Liver (tissue), 9 donors: ENCODE results near the gene SYTL3. TPM values are rescaled to one million over a fixed set of nuclear protein-coding genes. Genes with fewer than 3 reads are reported as not detected.

Experiments used
- DNase-seq: peaks from one replicate; pipeline ENCODE4 v3.0.0-alpha.2; 2017; ENCODE audit warnings: low spot score
- H3K27ac ChIP-seq, 2 donors: one replicate each; pipeline ENCODE4 v1.7.0; 2013; ENCODE audit warnings: inconsistent platforms in 2 of 2, low read length in 2 of 2, control low read depth in 1 of 2, low read depth in 1 of 2, mild to moderate bottlenecking in 1 of 2
- H3K27me3 ChIP-seq, 4 donors: one replicate each; pipeline versions ENCODE4 v1.6.1 to v1.7.0; 2013; ENCODE audit warnings: low read length in 3 of 4, inconsistent platforms in 1 of 4, mild to moderate bottlenecking in 1 of 4, moderate library complexity in 1 of 4; ENCODE audit not compliant: control insufficient read depth in 4 of 4, insufficient read depth in 4 of 4
- H3K36me3 ChIP-seq, 4 donors: one replicate each; pipeline versions ENCODE4 v1.6.1 to v1.7.0; 2013; ENCODE audit warnings: low read length in 3 of 4, mild to moderate bottlenecking in 3 of 4, low read depth in 1 of 4, moderate library complexity in 1 of 4; ENCODE audit not compliant: control insufficient read depth in 4 of 4, insufficient read depth in 3 of 4
- H3K4me1 ChIP-seq, 4 donors: one replicate each; pipeline versions ENCODE4 v1.6.1 to v1.7.0; 2013; ENCODE audit warnings: low read length in 3 of 4, mild to moderate bottlenecking in 3 of 4, moderate library complexity in 1 of 4; ENCODE audit not compliant: control insufficient read depth in 4 of 4, insufficient read depth in 4 of 4
- H3K4me3 ChIP-seq, 3 donors: one replicate each; pipeline versions ENCODE4 v1.6.1 to v1.7.0; 2013; ENCODE audit warnings: low read length in 3 of 3, control low read depth in 1 of 3, low read depth in 1 of 3, mild to moderate bottlenecking in 1 of 3
- H3K9ac ChIP-seq, 2 donors: one replicate each; pipeline ENCODE4 v1.7.0; 2013; ENCODE audit warnings: low read length in 2 of 2, mild to moderate bottlenecking in 2 of 2, moderate library complexity in 2 of 2, control low read depth in 1 of 2, low read depth in 1 of 2
- H3K9me3 ChIP-seq, 4 donors: one replicate each; pipeline versions ENCODE4 v1.6.1 to v1.7.0; 2013; ENCODE audit warnings: low read length in 3 of 4; ENCODE audit not compliant: control insufficient read depth in 4 of 4
- ATF3 ChIP-seq: IDR thresholded peaks from 2 replicates; pipeline ENCODE4 v1.6.1; 2016; ENCODE audit warnings: antibody characterized with exemption
- EGR1 ChIP-seq, 2 donors: IDR thresholded peaks; 2 replicates each; pipeline ENCODE4 v1.6.1; 2016 to 2018; ENCODE audit warnings: antibody characterized with exemption in 2 of 2, low read depth in 2 of 2
- FOXA1 ChIP-seq: IDR thresholded peaks from 2 replicates; pipeline ENCODE4 v1.6.1; 2016; ENCODE audit warnings: antibody characterized with exemption
- FOXA2 ChIP-seq: IDR thresholded peaks from 2 replicates; pipeline ENCODE4 v1.6.1; 2016; ENCODE audit warnings: antibody characterized with exemption
- HNF4A ChIP-seq, 2 donors: conservative IDR thresholded peaks; 2 replicates each; pipeline ENCODE4 v1.6.1; 2016; ENCODE audit warnings: antibody characterized with exemption in 2 of 2, mild to moderate bottlenecking in 2 of 2
- HNF4G ChIP-seq: IDR thresholded peaks from 2 replicates; pipeline ENCODE4 v1.6.1; 2016; ENCODE audit warnings: antibody characterized with exemption
- JUND ChIP-seq, 2 donors: IDR thresholded peaks; 2 replicates each; pipeline ENCODE4 v1.6.1; 2016; ENCODE audit warnings: antibody characterized with exemption in 2 of 2
- NR2F2 ChIP-seq: IDR thresholded peaks from 2 replicates; pipeline ENCODE4 v1.6.1; 2016; ENCODE audit warnings: antibody characterized with exemption
- RAD21 ChIP-seq, 2 donors: IDR thresholded peaks; 2 replicates each; pipeline ENCODE4 v1.6.1; 2016; ENCODE audit warnings: antibody characterized with exemption in 2 of 2, mild to moderate bottlenecking in 2 of 2
- RXRA ChIP-seq, 2 donors: IDR thresholded peaks; 2 replicates each; pipeline ENCODE4 v1.6.1; 2017 to 2018; ENCODE audit warnings: antibody characterized with exemption in 2 of 2, mild to moderate bottlenecking in 1 of 2
- SP1 ChIP-seq: IDR thresholded peaks from 2 replicates; pipeline ENCODE4 v1.6.1; 2018; ENCODE audit warnings: antibody characterized with exemption, mild to moderate bottlenecking
- TAF1 ChIP-seq: conservative IDR thresholded peaks from 2 replicates; pipeline ENCODE4 v1.6.1; 2016; ENCODE audit warnings: antibody characterized with exemption, mild to moderate bottlenecking
- YY1 ChIP-seq: IDR thresholded peaks from 2 replicates; pipeline ENCODE4 v1.6.1; 2016; ENCODE audit warnings: antibody characterized with exemption, mild to moderate bottlenecking
- WGBS: extraction: QIAGEN DNeasy Blood & Tissue Kit; methylation state at CpG from one replicate; pipeline ENCODE4 v1.1.7; 2013; 5-methylcytosine and 5-hydroxymethylcytosine counted together
- polyA plus RNA-seq, 2 donors: library from polyadenylated mRNA; stranded (reverse) in 1 of 2; unstranded in 1 of 2; fragments of 200-250 nt in 1 of 2; fragments of >200 nt in 1 of 2; fragmentation: Nextera tagmentation in 1 of 2; extraction: Ambion mirVana in 1 of 2; gene quantifications; one replicate each; pipeline versions ENCODE4 v1.2.1 to v1.2.3, GENCODE V29; 2013 to 2015
- total RNA-seq, 2 donors: library from RNA; depleted of rRNA; stranded (reverse); fragments of >200 nt; gene quantifications; one replicate each; pipeline ENCODE4 v1.2.3, GENCODE V29; 2014
- TF ChIP-seq, protein P1 (sequence below): fragments of 150-350 bp; IDR thresholded peaks from 2 replicates; pipeline ENCODE4 v1.5.1; 2017; ENCODE audit warnings: improper control_type of control experiment, low read depth, low read length; ENCODE audit not compliant: missing input control
- TF ChIP-seq, protein P2 (sequence below): IDR thresholded peaks from 2 replicates; pipeline ENCODE4 v1.6.1; 2016; ENCODE audit warnings: antibody characterized with exemption
- TF ChIP-seq, protein P3 (sequence below): IDR thresholded peaks from 2 replicates; pipeline ENCODE4 v1.6.1; 2016; ENCODE audit warnings: antibody characterized with exemption, mild to moderate bottlenecking
- donor health status: healthy.
- donor health status: healthy.
- donor health status: healthy.
- donor health status: healthy.
- donor health status: healthy.

SYTL3 gene
- total and polyA plus RNA-seq, 4 donors: 0.28 to 1.7 (median 0.51) TPM

DNA sequence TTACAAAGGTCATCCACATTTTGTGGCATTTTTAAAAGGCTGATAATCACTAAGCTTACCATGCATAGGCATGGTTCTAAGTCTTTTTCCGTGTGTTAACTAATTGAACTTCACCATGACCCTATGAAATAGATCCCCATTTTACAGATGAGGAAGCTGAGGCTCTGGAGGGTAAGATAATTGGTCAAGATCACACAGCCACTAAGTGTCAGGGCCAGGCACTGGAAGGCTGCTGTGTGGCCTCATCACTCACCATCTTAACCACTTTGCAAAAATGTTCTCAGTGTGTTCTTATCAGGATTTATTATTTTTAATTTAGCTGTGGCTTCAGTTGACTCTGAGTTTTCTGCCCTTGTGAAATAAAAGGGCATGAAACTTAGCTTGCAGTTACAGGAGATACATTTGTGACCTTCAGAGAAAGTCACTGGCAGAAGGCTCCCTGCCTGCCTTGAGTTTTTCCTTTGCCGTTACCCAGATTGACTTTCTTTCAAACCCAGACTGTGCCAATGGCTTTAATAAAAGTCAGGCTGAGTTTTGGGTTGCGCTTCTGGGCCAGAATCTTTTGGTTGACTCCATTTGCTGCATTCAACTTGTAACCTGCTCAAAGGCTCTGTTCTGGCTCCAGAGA, 87.3 kb downstream of the SYTL3 start:
- Histone ChIP-seq H3K4me3 (no peak overlapping the region), H3K27me3 (no peaks in the 10 kb centered on the region), H3K36me3 (no peaks in the 10 kb centered on the region), H3K4me1 (peaks cover 0 to 8% (median 2%) of the 10 kb centered on the region in 4 donors), H3K27ac (no peak overlapping the region), H3K9me3 (peaks cover 0 to 5% (median 4%) of the 10 kb centered on the region in 4 donors), H3K9ac (no peak overlapping the region)
- TF ChIP-seq FOXA1: no peak
- TF ChIP-seq YY1: no peak
- no peak for TF ChIP-seq FOXA2
- TF ChIP-seq TAF1: no peak
- TF ChIP-seq HNF4A (conservative IDR thresholded peaks at IDR 0.05): no peak
- TF ChIP-seq JUND (IDR thresholded peaks at IDR 0.05): no peak
- TF ChIP-seq ATF3: no peak
- DNase-seq: no peak
- WGBS: 92% methylated on average over 3 of the region's 3 CpGs

GRCh38 chr6:158737710-158738615, 88.1 kb downstream of the SYTL3 start:
- Histone ChIP-seq H3K4me3 (no peak overlapping the region), H3K9me3 (peaks cover 0 to 5% (median 4%) of the 10 kb centered on the region in 4 donors), H3K27me3 (no peaks in the 10 kb centered on the region), H3K36me3 (no peaks in the 10 kb centered on the region), H3K4me1 (peaks cover 0 to 8% (median 2%) of the 10 kb centered on the region in 4 donors), H3K27ac (no peak overlapping the region), H3K9ac (no peak overlapping the region)
- 80% methylated on average over 12 of the region's 12 CpGs for WGBS
- TF ChIP-seq, protein P1, sequence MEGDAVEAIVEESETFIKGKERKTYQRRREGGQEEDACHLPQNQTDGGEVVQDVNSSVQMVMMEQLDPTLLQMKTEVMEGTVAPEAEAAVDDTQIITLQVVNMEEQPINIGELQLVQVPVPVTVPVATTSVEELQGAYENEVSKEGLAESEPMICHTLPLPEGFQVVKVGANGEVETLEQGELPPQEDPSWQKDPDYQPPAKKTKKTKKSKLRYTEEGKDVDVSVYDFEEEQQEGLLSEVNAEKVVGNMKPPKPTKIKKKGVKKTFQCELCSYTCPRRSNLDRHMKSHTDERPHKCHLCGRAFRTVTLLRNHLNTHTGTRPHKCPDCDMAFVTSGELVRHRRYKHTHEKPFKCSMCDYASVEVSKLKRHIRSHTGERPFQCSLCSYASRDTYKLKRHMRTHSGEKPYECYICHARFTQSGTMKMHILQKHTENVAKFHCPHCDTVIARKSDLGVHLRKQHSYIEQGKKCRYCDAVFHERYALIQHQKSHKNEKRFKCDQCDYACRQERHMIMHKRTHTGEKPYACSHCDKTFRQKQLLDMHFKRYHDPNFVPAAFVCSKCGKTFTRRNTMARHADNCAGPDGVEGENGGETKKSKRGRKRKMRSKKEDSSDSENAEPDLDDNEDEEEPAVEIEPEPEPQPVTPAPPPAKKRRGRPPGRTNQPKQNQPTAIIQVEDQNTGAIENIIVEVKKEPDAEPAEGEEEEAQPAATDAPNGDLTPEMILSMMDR: no peak
- no peak for TF ChIP-seq TAF1
- peak; percentile 16 for TF ChIP-seq SP1
- TF ChIP-seq RXRA (IDR thresholded peaks at IDR 0.05): peak; percentile 25 to 54
- no peak for TF ChIP-seq RAD21 (IDR thresholded peaks at IDR 0.05)
- no peak for TF ChIP-seq FOXA1
- no peak for TF ChIP-seq NR2F2
- peak; percentile 52 for TF ChIP-seq HNF4G
- no peak for TF ChIP-seq EGR1 (IDR thresholded peaks at IDR 0.05; ENCODE audit: low read depth in 2 of 2)
- peak; percentile 36 to 80 for TF ChIP-seq HNF4A (conservative IDR thresholded peaks at IDR 0.05)
- TF ChIP-seq, protein P2, sequence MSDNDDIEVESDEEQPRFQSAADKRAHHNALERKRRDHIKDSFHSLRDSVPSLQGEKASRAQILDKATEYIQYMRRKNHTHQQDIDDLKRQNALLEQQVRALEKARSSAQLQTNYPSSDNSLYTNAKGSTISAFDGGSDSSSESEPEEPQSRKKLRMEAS: no peak
- no peak for DNase-seq

DNA sequence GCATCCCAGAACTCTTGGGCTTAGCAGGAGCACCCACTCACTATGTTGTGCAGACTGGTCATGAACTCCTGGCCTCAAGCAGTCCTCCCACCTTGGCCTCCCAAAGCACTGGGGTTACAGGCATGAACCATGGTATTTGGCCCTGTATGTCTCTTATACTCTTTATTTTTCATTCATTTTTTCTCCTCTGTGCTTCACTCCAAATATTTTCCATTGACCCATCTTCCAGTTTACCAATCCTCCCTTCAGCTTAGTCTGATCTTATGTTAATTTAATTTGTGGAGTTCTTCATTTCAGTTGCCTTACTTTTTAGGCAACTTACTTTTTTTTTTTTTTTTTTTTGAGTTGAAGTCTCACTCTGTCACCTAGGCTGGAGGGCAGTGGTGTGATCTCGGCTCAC, 89.8 kb downstream of the SYTL3 start:
- Histone ChIP-seq H3K4me3 (no peak overlapping the region), H3K4me1 (peaks cover 0 to 8% (median 2%) of the 10 kb centered on the region in 4 donors), H3K27ac (no peak overlapping the region), H3K9me3 (peaks cover 0 to 4% (median 0%) of the 10 kb centered on the region in 4 donors), H3K27me3 (no peaks in the 10 kb centered on the region), H3K36me3 (no peaks in the 10 kb centered on the region), H3K9ac (no peak overlapping the region)
- DNase-seq: no peak
- WGBS: 98% methylated on average over 1 of the region's 1 CpG
- TF ChIP-seq, protein P3, sequence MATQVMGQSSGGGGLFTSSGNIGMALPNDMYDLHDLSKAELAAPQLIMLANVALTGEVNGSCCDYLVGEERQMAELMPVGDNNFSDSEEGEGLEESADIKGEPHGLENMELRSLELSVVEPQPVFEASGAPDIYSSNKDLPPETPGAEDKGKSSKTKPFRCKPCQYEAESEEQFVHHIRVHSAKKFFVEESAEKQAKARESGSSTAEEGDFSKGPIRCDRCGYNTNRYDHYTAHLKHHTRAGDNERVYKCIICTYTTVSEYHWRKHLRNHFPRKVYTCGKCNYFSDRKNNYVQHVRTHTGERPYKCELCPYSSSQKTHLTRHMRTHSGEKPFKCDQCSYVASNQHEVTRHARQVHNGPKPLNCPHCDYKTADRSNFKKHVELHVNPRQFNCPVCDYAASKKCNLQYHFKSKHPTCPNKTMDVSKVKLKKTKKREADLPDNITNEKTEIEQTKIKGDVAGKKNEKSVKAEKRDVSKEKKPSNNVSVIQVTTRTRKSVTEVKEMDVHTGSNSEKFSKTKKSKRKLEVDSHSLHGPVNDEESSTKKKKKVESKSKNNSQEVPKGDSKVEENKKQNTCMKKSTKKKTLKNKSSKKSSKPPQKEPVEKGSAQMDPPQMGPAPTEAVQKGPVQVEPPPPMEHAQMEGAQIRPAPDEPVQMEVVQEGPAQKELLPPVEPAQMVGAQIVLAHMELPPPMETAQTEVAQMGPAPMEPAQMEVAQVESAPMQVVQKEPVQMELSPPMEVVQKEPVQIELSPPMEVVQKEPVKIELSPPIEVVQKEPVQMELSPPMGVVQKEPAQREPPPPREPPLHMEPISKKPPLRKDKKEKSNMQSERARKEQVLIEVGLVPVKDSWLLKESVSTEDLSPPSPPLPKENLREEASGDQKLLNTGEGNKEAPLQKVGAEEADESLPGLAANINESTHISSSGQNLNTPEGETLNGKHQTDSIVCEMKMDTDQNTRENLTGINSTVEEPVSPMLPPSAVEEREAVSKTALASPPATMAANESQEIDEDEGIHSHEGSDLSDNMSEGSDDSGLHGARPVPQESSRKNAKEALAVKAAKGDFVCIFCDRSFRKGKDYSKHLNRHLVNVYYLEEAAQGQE: no peak
- TF ChIP-seq HNF4A (conservative IDR thresholded peaks at IDR 0.05) (no peak), ATF3 (no peak), JUND (IDR thresholded peaks at IDR 0.05) (no peak), SP1 (no peak), FOXA1 (no peak), RXRA (IDR thresholded peaks at IDR 0.05) (no peak), RAD21 (IDR thresholded peaks at IDR 0.05) (no peak), NR2F2 (no peak)
- TF ChIP-seq, protein P1: no peak
- TF ChIP-seq, protein P2: no peak
